Neural cell (in vitro differentiated cells): Measurements from ENCODE around the gene SLC6A4.

Experiments used
- CTCF ChIP-seq: fragments of 450-650 bp; IDR thresholded peaks from 2 replicates; pipeline ENCODE4 v1.5.1; 2014; ENCODE audit warnings: antibody characterized with exemption, mild to moderate bottlenecking, moderate library complexity; ENCODE audit not compliant: poor library complexity, severe bottlenecking
- EP300 ChIP-seq: fragments of 450-650 bp; conservative IDR thresholded peaks from 2 replicates; pipeline ENCODE4 v1.6.1; 2014; ENCODE audit warnings: antibody characterized with exemption, mild to moderate bottlenecking, moderate library complexity; ENCODE audit not compliant: poor library complexity, severe bottlenecking
- EZH2 ChIP-seq: fragments of 200-600, 300-800 bp; shearing (Covaris generic), sonication (generic); IDR thresholded peaks from 2 replicates; pipeline ENCODE4 v1.6.1; 2014; ENCODE audit warnings: antibody characterized with exemption, low read length, borderline replicate concordance, mild to moderate bottlenecking; ENCODE audit not compliant: insufficient read depth, poor library complexity, severe bottlenecking
- POLR2AphosphoS5 ChIP-seq: IDR thresholded peaks from 2 replicates; pipeline ENCODE4 v1.6.1; 2012
- RAD21 ChIP-seq: fragments of 450-650 bp; conservative IDR thresholded peaks from 2 replicates; pipeline ENCODE4 v1.6.1; 2014; ENCODE audit warnings: antibody characterized with exemption, mild to moderate bottlenecking, moderate library complexity

GRCh38 chr17:30186761-30187160 lies 48.7 kb downstream of the SLC6A4 start:
- TF ChIP-seq POLR2AphosphoS5 = no peak
- no peak for TF ChIP-seq CTCF
- no peak for TF ChIP-seq EP300
- TF ChIP-seq EZH2 = no peak
- no peak for TF ChIP-seq RAD21
